ENCODE measurements around the gene NBPF1.
A peak's percentile ranks its signal among the peaks of the same experiment; 100 is the strongest.
"Not testable (repeated sequence)": the region's sequence is repeated elsewhere in the genome, so short reads cannot be mapped to it uniquely, and the experiment has no call there.

NBPF1 gene

DNA sequence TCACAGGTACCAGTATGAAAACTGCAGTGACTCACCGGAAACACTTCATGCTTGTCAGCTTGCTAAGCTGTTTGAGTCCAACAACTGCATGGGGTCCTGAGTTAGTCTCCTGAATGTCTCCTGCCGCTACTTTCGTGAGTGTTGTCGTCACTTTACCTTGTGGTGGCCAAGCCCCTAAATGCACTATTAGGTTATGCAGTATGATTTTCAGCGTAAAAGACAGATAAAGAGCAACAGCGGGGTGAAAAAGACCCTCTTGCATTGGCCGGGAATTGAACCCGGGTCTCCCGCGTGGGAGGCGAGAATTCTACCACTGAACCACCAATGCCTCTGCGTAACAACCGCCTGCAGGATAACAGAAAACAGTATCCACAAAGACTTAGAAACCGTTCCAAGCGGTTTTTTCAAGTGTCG, 67.7 kb downstream of the NBPF1 start:
- DNase-seq (ENCODE audit: low read depth): not testable (repeated sequence)

DNA sequence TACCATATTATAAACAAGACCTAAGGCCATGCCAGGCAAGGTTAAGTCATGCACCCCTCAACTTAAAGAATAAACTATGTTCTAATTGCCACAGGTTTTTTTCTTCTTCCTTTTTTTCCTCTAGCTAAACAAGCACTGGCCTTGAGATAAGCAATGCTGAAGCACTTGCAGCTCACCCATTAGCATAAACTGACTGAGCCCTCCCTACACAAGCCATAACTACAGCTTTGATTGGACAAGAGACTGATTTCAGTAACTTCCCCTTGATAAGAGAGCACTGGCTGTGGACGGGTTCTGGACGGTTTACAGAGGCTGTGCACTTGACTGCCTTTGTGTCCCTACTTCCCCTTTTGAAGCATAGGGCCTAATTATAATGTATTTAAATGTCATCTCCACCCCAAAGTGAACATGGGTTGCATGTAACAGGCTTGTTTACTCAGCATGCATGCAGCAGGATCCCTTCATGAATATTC, 72.9 kb downstream of the NBPF1 start:
- DNase-seq (ENCODE audit: low read depth): not testable (repeated sequence)

DNA sequence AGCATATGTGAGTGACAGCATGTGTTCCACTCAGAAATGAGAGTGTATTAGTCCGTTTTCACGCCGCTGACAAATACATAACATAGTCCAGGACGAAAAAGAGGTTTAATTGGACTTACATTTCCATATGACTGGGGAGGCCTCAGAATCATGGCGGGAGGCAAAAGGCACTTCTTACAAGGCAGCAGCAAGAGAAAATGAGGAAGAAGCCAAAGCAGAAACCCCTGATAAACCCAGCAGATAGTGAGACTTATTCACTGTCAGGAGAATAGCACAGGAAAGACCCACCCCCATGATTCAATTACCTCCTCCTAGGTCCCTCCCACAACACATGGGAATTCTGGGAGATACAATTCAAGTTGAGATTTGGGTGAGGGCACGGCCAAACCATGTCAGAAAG, 75.8 kb downstream of the NBPF1 start:
- DNase-seq (ENCODE audit: low read depth): not testable (repeated sequence)

DNA sequence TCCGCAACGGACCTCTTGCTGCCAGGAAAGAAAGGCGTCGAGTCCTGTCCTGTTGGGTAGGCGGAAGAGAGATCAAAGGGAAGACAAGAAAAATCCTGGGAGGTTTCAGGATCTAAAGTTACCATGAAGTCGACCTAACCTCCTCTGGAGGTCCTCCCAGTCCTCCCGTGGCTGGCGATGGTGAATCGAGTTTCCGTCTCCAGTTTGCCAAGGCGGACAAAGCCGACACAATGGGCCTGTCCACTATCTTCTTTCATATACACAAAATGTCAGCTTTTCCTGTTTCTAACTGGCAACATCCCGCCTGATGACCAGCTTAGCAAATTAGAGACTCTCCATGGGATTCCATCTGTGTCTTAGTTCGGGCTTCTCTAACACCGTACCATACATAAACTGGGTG, 76.6 kb downstream of the NBPF1 start:
- DNase-seq (ENCODE audit: low read depth): not testable (repeated sequence)

DNA sequence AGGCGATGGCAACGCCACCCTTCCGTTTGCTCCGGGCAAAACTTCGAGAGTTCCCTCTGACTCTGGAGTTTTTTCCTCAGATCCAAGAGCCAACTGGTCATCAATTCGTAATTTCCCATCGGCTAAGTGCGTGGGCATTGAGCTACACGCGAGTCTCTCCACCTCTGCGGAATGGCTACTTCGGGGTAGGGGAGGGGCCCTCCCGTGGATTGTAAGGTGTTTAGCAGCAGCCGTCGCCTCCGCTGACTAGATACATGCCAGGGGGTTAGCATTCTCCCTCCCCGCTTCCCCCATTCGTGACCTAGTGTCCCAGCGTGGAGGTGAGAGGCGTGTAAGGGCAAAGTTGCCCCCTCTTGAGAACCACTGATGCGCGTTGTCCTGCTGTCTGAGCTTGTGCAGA, 77.5 kb downstream of the NBPF1 start:
- DNase-seq (ENCODE audit: low read depth): not testable (repeated sequence)

DNA sequence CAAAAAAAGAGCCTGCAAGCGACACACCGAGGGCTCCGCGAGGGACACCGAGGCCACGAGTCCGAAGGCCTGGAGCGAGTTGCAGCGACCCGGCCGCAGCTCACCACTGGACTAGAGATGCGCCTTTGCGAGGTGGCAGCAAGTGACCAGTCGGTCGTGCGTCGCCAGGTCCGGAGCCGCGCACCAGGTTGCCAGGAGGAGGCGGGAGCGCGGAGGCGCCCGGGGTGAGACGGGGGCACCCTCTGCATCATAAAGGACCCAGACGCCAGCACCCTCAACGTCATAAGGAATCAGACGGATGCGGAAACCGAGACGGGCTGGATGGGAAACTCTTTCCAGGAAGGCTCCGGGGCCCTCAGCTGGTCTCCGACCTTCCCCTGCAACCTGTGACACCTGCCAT, 77.9 kb downstream of the NBPF1 start:
- not testable (repeated sequence) for DNase-seq (ENCODE audit: low read depth)

DNA sequence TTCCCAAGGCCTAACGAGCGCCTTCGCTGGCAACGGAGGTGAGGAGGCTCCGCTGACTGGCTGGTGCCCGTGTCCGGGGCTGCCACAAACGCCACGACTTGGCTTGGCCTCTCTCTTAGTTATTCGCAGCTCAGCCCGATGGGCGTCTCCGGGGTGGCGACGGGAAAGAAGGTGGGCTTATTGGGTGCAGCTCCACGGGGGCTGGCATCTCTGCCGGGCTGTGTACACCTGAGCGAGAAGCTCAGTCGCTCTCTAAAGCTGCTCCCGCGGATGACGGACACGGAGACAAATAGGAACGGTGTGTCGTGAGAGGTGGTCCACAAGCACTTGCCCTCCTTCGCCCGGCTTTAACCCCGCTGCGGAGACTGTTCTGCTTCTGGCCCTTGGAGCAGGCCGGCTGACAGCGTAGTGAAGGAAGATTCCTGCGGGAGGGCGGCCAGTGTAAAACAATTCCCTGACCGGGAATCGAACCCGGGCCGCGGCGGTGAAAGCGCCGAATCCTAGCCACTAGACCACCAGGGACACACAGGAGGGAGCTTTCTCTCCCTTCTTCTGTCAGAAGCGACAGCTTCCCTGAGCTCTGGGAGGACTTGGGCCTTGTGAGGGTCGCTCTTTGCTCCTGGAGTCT, 78.4 kb downstream of the NBPF1 start:
- DNase-seq (ENCODE audit: low read depth): not testable (repeated sequence)

DNA sequence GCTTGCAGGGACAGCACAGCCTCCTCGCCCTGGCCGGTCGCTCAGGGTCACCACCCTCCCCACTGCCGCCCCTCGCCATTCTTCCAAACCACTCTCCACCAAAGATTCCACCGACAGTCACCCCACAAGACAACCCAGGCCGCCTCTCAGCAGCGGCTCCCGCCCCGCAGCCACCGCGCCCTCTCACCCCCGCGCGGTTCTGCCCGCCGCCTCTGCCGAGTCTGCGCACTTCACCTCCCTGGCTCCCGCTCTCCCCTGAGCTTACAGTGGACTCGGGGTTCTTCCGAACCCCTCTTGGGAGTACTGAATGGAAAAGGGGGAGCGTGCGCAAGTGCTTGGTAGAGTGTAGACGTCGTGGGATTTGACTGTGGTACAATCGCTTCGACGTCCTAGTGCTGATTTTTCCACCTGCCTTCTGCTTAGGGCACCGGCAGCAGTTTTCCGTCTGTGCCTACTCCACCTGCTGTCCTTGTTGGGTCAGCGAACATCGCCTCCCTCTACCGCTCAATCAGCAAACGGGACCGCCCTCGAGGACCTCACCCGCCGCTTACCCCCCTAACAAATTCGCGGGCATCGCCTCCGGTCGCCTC, 79.0 kb downstream of the NBPF1 start:
- DNase-seq (ENCODE audit: low read depth): not testable (repeated sequence)

DNA sequence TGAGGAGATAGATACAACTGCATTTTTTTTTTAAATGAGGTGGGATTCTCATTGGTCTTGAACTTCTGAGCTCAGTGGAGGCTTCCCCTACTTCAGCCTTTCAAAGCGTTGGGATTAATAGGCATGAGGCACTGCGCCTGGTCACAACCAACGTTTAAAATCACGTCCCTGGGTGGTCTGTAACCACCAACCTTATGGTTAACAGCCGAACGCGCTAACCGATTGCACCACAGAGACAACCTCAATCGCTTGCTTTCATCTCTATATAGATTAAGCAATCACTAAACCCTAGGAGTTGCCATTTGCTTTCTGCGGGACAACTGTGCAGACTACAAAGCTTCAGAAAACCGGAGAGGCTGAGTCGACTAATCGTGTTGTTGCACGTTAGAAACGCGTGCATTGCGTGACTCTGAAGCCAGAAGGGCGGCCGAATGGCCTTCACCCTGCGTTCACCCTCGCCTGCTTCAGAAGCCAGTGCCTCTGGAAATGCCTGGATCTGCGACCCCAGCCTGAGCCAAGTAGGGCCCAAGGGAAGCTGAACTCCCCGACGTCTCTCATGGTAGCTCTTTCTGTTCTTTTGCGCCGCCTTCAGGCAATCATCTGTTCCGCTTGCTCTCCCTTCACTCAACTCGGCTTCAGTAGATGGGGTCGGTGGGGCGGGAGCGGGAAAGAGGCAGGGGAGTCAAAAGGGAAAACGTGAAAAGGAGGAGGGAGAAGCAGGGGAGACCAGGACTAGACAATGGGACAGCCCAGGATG, 81.0 kb downstream of the NBPF1 start:
- not testable (repeated sequence) for DNase-seq (ENCODE audit: low read depth)

DNA sequence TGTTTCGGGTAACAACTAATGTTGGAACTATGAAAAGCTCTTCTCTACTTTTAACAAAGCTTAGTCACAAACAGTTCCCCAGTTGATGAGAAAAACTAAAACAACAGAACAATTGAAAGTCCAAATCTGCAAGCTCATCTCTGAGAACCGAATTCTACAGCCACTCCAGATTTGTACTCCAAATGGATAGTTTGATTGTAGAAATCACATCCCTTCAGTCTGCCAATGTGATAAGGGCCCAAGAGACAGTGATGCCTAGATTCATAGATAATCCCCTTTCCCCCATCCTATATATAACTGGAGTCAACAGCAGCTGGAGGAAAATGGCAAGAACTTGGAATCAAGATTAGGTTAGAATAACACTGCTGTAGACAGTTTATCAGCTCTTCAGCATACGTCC, 85.0 kb downstream of the NBPF1 start:
- not testable (repeated sequence) for DNase-seq (ENCODE audit: low read depth)

DNA sequence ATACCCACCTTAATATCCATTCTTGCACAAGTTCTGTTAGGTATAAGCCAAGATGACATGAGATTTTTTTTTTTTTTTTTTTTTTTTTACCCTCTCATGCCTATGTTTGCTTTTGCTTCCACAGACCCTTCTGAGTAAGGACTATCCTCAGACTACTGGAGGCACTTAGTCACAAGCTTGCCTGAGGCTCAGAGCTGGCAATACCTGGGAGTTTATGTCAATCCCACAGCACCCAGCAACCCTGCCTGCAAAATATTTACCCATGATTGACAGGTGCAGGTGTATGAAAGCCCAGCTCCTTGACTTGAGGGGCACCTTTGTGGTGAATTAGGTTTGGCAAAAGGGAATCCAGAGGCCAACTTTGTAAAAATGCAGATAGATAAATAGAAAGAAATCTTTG, 87.6 kb downstream of the NBPF1 start:
- not testable (repeated sequence) for DNase-seq (ENCODE audit: low read depth)

DNA sequence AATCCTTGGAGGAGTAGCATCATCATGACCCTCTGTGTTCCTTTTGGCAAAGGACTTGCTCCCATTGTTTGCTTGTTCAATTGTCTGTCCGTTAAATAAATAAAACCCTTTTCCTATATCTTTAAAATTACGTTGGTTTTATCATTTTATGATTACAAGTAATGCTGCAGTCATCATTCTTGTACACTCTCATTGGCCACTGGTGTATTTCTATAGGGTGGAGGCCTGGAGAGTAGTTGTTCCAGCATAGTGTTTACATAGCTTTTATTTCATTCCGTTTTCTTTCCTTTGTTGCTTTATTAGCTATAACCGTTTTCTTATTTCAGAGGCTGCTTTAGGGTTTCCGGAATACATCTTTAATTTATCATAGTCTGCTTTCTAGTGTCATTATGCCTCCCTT, 91.7 kb downstream of the NBPF1 start:
- not testable (repeated sequence) for DNase-seq (ENCODE audit: low read depth)

DNA sequence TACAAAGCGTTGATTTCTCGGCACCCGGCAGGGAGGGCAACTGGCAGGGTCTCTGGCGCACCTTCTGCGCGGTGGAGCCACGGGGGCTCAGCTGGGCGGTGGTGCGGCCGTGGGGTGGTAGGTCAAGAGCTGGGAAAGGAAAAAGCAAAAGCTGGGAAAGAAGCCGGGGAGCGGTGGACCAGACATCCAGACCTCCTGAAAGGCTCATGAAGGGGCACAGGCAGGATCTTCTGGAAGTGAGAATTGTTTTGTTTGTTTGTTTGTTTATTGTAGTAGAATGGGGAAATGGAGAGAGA, 92.1 kb downstream of the NBPF1 start:
- DNase-seq (ENCODE audit: low read depth): no peak

DNA sequence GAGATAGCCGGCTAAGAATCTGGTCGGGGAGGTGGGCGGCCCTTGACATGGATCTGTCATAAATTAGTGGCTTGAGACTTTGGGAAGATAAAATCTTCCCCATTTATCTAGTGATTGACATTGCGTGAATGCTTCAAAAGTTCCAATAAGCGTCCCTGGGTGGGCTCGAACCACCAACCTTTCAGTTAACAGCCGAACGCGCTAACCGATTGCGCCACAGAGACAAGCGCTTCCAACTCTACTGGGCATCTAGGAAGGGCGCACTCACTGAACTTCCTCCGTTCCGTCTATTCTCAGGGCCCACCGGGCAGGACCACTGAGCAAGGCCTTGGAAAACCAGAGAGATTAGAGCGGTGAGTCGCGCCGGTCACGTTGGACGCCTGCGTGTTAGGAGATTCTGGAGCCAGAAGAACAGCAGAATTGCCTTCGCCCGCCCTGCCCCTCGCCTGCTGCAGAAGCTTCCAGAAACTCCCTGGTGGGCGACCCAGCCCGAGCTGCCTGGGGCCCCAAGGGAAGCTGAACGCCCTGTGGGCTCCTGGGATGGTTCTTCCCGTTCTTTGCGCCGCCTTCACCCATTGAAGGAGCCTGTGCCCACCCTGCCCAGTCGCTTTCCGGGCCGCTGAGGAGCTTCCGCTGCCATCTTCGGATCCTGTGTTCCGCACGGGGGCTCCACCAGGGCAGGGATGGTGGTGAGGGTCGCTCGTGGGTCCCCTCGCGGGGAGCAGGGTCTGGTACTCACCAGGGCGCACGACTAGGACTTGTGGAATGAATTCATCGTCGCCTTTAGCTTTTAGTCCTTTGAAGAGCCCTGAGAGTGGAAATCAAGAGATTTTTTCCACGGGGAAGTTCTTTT, 92.7 kb downstream of the NBPF1 start:
- DNase-seq (ENCODE audit: low read depth): not testable (repeated sequence)

DNA sequence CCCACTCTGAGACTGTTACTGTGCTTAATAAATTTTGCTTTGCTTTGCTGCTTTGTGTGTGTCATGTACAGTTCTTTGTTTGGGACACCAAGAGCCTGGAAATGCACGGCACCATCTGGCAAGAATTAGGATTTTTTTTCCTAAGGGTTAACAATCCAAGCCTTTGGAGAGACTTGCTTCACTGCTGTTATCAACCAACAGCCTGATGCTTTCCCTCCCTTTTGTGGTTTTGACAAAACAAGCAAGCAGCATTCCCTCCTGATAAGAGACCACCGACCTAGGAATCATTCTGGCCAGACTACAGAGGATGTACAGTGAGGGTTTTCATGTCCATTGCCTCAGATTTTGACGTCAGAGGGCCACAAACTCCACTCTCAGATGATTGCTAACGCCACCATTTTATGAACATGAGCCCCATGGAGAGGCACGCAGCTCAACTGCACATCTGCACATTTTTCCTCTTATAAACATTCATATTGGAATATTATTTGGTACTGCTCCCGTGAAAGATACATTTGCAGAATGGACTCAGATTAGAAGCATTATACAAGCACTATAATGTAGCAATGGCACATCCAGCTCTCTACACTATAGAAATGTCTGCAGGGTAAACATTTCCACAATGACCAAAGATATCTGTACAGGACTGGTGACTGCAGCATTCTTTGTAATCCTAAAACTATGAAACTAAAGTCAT, 94.0 kb downstream of the NBPF1 start:
- not testable (repeated sequence) for DNase-seq (ENCODE audit: low read depth)

DNA sequence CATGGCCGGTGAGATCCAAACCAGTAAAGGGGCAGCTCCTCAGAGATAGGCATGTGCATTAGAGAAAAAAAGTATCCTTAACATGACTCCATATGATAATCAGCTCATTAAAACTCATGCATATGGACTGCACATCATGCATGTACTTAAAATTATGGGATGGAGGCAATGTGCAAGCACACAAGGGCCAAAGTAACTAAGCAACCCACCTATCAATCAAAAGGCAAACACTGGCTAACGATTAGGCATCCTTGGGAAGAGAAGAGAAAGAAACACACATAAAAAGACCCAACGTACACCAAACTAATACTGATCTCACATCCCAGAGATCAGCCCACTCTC, 94.5 kb downstream of the NBPF1 start:
- not testable (repeated sequence) for DNase-seq (ENCODE audit: low read depth)

DNA sequence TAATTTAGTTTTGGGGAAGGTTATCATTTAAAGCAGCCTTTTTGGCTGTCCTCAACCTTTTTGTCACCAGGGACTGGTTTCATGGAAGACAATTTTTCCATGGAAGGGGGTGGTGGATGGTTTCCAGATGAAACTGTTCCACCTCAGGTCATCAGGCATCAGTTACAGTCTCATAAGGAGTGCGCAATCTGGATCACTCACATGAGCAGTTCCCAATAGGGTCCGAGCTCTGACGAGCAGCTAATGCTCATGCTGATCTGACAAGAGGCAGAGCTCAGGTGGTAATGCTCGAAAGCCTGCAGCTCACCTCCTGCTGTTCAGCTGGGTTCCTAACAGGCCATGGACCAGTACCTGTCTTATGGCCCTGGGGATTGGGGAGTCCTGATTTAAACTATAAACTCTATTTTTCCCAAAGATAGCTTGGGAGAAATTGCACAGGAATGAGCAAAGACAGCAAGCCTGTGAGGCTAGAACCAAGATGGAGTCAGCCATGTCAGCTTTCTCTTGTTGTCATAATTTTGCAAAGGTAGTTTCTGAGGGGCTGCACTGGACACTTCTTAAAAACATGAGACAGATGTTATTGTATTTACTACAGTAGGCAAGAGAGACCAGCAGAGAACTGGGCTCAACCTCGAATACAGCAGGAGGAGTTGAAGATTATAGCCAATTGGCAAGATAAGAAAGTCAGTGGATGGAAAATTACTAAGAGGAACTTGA, 96.5 kb downstream of the NBPF1 start:
- DNase-seq (ENCODE audit: low read depth): not testable (repeated sequence)

DNA sequence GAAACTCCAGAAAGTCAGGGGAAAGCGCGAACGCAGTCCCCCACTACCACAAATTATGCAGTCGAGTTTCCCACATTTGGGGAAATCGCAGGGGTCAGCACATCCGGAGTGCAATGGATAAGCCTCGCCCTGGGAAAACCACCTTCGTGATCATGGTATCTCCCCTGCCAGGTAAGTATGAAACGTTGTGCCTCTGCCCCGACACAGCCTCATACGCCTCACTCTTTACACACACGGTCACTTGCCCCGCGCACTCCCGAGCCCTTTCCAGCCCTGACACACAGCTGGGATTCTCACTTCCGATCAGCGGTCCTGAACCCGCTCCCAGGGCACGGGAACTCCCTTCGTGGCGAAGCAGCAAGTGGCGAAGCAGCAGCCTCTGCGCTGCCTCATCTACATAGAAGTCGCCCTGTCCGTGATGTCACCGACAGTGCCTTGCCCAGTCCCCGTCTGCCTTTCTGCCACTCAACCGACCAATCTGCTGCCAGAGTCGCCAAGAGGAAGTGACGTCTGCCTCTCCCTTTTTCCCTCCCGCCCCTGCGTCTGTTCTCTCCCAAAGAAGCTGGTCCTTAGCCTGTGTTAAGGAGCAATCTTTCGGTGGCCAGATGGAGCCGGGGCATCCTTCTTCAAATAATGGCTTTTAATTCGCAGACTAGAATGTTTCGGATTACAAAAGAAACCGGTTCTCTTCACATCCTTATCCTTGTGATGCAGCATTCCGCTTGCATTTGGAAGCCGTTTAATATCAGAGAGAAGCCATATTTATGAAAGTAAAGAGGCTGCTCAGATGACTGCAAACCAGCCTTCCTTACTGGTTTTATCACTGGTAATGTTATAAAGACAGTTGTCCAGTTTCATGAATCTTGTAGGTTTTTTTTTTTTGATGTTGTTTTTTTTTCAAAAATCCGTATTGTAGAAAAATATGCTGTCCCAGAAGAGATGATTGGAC, 99.0 kb downstream of the NBPF1 start, which contains the start of gene RNU1-1:
RNU1-1 (minus strand) TSS at position 179 of the 949 bp plus-strand sequence.
- peak; percentile 63 for DNase-seq (ENCODE audit: low read depth)

DNA sequence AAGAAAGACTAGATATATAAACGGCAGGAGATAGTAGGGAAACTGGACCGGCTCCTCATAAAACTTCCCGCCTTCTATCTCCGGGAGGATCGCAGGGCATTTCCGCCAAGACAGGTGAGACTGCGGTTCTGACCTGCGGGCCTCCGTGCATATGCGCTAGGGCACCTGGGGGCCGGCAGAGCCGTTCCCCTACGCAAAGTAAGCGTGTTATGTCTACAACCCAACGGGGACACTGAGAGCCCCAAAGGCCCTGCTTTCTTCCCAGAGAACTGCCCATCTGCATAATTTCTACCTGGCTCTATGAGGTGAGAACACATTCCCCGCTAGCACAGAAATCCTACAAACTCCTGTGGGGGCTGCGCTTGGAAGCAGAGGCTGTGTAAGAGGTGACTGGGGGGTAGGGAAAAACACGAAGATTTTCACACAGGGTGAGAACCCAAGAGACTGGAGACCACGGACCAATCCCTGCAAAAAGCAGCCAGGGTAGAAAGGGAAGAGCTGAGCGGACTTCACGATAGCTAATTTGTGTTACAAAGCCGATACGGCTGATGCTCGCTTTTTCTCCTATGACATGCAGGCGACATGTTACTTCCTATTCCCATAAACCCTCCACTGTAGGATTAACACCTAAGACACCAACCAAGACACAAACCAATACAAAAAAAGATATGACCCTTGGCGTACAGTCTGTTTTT, 99.8 kb downstream of the NBPF1 start:
- DNase-seq (ENCODE audit: low read depth): peak; percentile 22
